Measurements from ENCODE around the gene SYPL1. TPM values are rescaled to one million over a fixed set of nuclear protein-coding genes. Genes with fewer than 3 reads are reported as not detected.
A peak's percentile ranks its signal among the peaks of the same experiment; 100 is the strongest.
"Not testable (repeated sequence)": the region's sequence is repeated elsewhere in the genome, so short reads cannot be mapped to it uniquely, and the experiment has no call there.

The SYPL1 gene
- total and polyA plus RNA-seq, 5 donors from 2014 or later = 37.8 to 80.7 (median 62.3) TPM

- H3K9me3 ChIP-seq (ENCODE audit: control insufficient read depth in 2 of 2, low read length in 2 of 2) = no peaks in the 10 kb centered on the region
- Mint-ChIP-seq H3K4me1 (no peaks in the 10 kb centered on the region), H3K27me3 (peaks cover 18% of the 10 kb centered on the region), H3K4me3 (no peak overlapping the region), H3K36me3 (no peaks in the 10 kb centered on the region), H3K9me3 (peaks cover 0 to 2% (median 0%) of the 10 kb centered on the region in 7 donors), H3K27ac (peak overlapping the region in 1 of 3 donors; percentile 22)
- ATAC-seq (ENCODE audit: low read depth in 2 of 2) = no peak
- no peak overlapping the region for H3K4me3 ChIP-seq (ENCODE audit: low read depth, low read length)
- no peak for DNase-seq
- H3K4me1 ChIP-seq (ENCODE audit: control insufficient read depth, insufficient read depth, low read length, poor library complexity, severe bottlenecking) = no peaks in the 10 kb centered on the region
- no peak overlapping the region for H3K27ac ChIP-seq (ENCODE audit: insufficient read depth, low read length, poor library complexity, severe bottlenecking)
- peaks cover 2% of the 10 kb centered on the region for H3K27me3 ChIP-seq (ENCODE audit: control insufficient read depth, insufficient read depth, low read length)
- no peaks in the 10 kb centered on the region for H3K36me3 ChIP-seq (ENCODE audit: control insufficient read depth, insufficient read depth, low read length)
These were observed 28.5 kb upstream of the SYPL1 start for GRCh38 chr7:106140406-106141173.

GRCh38 chr7:106139265-106140251 is 27.4 kb upstream of the SYPL1 start:
- H3K36me3 ChIP-seq (ENCODE audit: control insufficient read depth, insufficient read depth, low read length) = no peaks in the 10 kb centered on the region
- no peaks in the 10 kb centered on the region for H3K4me1 ChIP-seq (ENCODE audit: control insufficient read depth, insufficient read depth, low read length, poor library complexity, severe bottlenecking)
- no peak overlapping the region for H3K4me3 Mint-ChIP-seq
- peaks cover 0 to 2% (median 0%) of the 10 kb centered on the region in 7 donors for H3K9me3 Mint-ChIP-seq
- H3K36me3 Mint-ChIP-seq = no peaks in the 10 kb centered on the region
- H3K27me3 Mint-ChIP-seq = peaks cover 18% of the 10 kb centered on the region
- peaks cover 2% of the 10 kb centered on the region for H3K27me3 ChIP-seq (ENCODE audit: control insufficient read depth, insufficient read depth, low read length)
- H3K4me1 Mint-ChIP-seq = no peaks in the 10 kb centered on the region
- DNase-seq (no peak), ATAC-seq (ENCODE audit: low read depth in 2 of 2) (no peak)
- no peak overlapping the region for H3K27ac ChIP-seq (ENCODE audit: insufficient read depth, low read length, poor library complexity, severe bottlenecking)
- H3K4me3 ChIP-seq (ENCODE audit: low read depth, low read length) = no peak overlapping the region
- no peak overlapping the region for H3K27ac Mint-ChIP-seq
- H3K9me3 ChIP-seq (ENCODE audit: control insufficient read depth in 2 of 2, low read length in 2 of 2) = no peaks in the 10 kb centered on the region

- DNase-seq (no peak), ATAC-seq (ENCODE audit: low read depth in 2 of 2) (no peak)
- Histone ChIP-seq H3K27me3 (ENCODE audit: control insufficient read depth, insufficient read depth, low read length) (peaks cover 2% of the 10 kb centered on the region), H3K27ac (ENCODE audit: insufficient read depth, low read length, poor library complexity, severe bottlenecking) (no peak overlapping the region), H3K4me1 (ENCODE audit: control insufficient read depth, insufficient read depth, low read length, poor library complexity, severe bottlenecking) (no peaks in the 10 kb centered on the region), H3K36me3 (ENCODE audit: control insufficient read depth, insufficient read depth, low read length) (no peaks in the 10 kb centered on the region), H3K9me3 (ENCODE audit: control insufficient read depth in 2 of 2, low read length in 2 of 2) (no peaks in the 10 kb centered on the region), H3K4me3 (ENCODE audit: low read depth, low read length) (no peak overlapping the region)
- H3K4me1 Mint-ChIP-seq = no peaks in the 10 kb centered on the region
- H3K27ac Mint-ChIP-seq = no peak overlapping the region
- H3K4me3 Mint-ChIP-seq = no peak overlapping the region
- H3K9me3 Mint-ChIP-seq = peaks cover 0 to 2% (median 0%) of the 10 kb centered on the region in 7 donors
- no peaks in the 10 kb centered on the region for H3K36me3 Mint-ChIP-seq
- peaks cover 18% of the 10 kb centered on the region for H3K27me3 Mint-ChIP-seq
These were observed 26.7 kb upstream of the SYPL1 start for GRCh38 chr7:106138776-106139175.

- ATAC-seq (ENCODE audit: low read depth in 2 of 2); DNase-seq; H3K9me3 ChIP-seq (ENCODE audit: control insufficient read depth in 2 of 2, low read length in 2 of 2); H3K4me1 ChIP-seq (ENCODE audit: control insufficient read depth, insufficient read depth, low read length, poor library complexity, severe bottlenecking); H3K36me3 Mint-ChIP-seq; H3K4me3 ChIP-seq (ENCODE audit: low read depth, low read length); H3K4me1 Mint-ChIP-seq; H3K4me3 Mint-ChIP-seq; H3K36me3 ChIP-seq (ENCODE audit: control insufficient read depth, insufficient read depth, low read length); H3K27me3 ChIP-seq (ENCODE audit: control insufficient read depth, insufficient read depth, low read length); H3K9me3 Mint-ChIP-seq; H3K27ac ChIP-seq (ENCODE audit: insufficient read depth, low read length, poor library complexity, severe bottlenecking): not testable (repeated sequence)
- H3K27ac Mint-ChIP-seq = peak overlapping the region in 1 of 3 donors; percentile 69
- H3K27me3 Mint-ChIP-seq = peaks cover 18% of the 10 kb centered on the region
These were observed 26.1 kb upstream of the SYPL1 start for GRCh38 chr7:106138181-106138580.

- no peaks in the 10 kb centered on the region for H3K36me3 ChIP-seq (ENCODE audit: control insufficient read depth, insufficient read depth, low read length)
- Mint-ChIP-seq H3K27me3 (peaks cover 10% of the 10 kb centered on the region), H3K4me3 (no peak overlapping the region), H3K36me3 (no peaks in the 10 kb centered on the region), H3K4me1 (no peaks in the 10 kb centered on the region), H3K27ac (no peak overlapping the region), H3K9me3 (peaks cover 0 to 2% (median 0%) of the 10 kb centered on the region in 7 donors)
- H3K9me3 ChIP-seq (ENCODE audit: control insufficient read depth in 2 of 2, low read length in 2 of 2) = no peaks in the 10 kb centered on the region
- H3K4me3 ChIP-seq (ENCODE audit: low read depth, low read length) = no peak overlapping the region
- DNase-seq (no peak), ATAC-seq (ENCODE audit: low read depth in 2 of 2) (no peak)
- no peak overlapping the region for H3K27ac ChIP-seq (ENCODE audit: insufficient read depth, low read length, poor library complexity, severe bottlenecking)
- H3K4me1 ChIP-seq (ENCODE audit: control insufficient read depth, insufficient read depth, low read length, poor library complexity, severe bottlenecking) = no peaks in the 10 kb centered on the region
- peaks cover 9% of the 10 kb centered on the region for H3K27me3 ChIP-seq (ENCODE audit: control insufficient read depth, insufficient read depth, low read length)
These were observed 22.1 kb upstream of the SYPL1 start for GRCh38 chr7:106134241-106134640.

GRCh38 chr7:106129291-106129690 is 17.2 kb upstream of the SYPL1 start:
- Histone ChIP-seq H3K27ac (ENCODE audit: insufficient read depth, low read length, poor library complexity, severe bottlenecking) (no peak overlapping the region), H3K4me1 (ENCODE audit: control insufficient read depth, insufficient read depth, low read length, poor library complexity, severe bottlenecking) (peaks cover 7% of the 10 kb centered on the region), H3K9me3 (ENCODE audit: control insufficient read depth in 2 of 2, low read length in 2 of 2) (no peaks in the 10 kb centered on the region), H3K36me3 (ENCODE audit: control insufficient read depth, insufficient read depth, low read length) (no peaks in the 10 kb centered on the region), H3K4me3 (ENCODE audit: low read depth, low read length) (no peak overlapping the region), H3K27me3 (ENCODE audit: control insufficient read depth, insufficient read depth, low read length) (peaks cover 9% of the 10 kb centered on the region)
- no peaks in the 10 kb centered on the region for H3K9me3 Mint-ChIP-seq
- no peak overlapping the region for H3K27ac Mint-ChIP-seq
- no peak for ATAC-seq (ENCODE audit: low read depth in 2 of 2)
- peaks cover 0 to 15% (median 7%) of the 10 kb centered on the region in 4 donors for H3K4me1 Mint-ChIP-seq
- peaks cover 14% of the 10 kb centered on the region for H3K27me3 Mint-ChIP-seq
- H3K4me3 Mint-ChIP-seq = no peak overlapping the region
- no peak for DNase-seq
- H3K36me3 Mint-ChIP-seq = no peaks in the 10 kb centered on the region

GRCh38 chr7:106128836-106129235 is 16.7 kb upstream of the SYPL1 start:
- no peaks in the 10 kb centered on the region for H3K9me3 ChIP-seq (ENCODE audit: control insufficient read depth in 2 of 2, low read length in 2 of 2)
- Mint-ChIP-seq H3K36me3 (no peaks in the 10 kb centered on the region), H3K4me3 (no peak overlapping the region), H3K4me1 (peaks cover 0 to 15% (median 7%) of the 10 kb centered on the region in 4 donors), H3K27ac (no peak overlapping the region), H3K27me3 (peaks cover 14% of the 10 kb centered on the region), H3K9me3 (no peaks in the 10 kb centered on the region)
- ATAC-seq (ENCODE audit: low read depth in 2 of 2) (no peak), DNase-seq (no peak)
- peaks cover 7% of the 10 kb centered on the region for H3K4me1 ChIP-seq (ENCODE audit: control insufficient read depth, insufficient read depth, low read length, poor library complexity, severe bottlenecking)
- no peak overlapping the region for H3K4me3 ChIP-seq (ENCODE audit: low read depth, low read length)
- no peaks in the 10 kb centered on the region for H3K36me3 ChIP-seq (ENCODE audit: control insufficient read depth, insufficient read depth, low read length)
- no peak overlapping the region for H3K27ac ChIP-seq (ENCODE audit: insufficient read depth, low read length, poor library complexity, severe bottlenecking)
- peaks cover 9% of the 10 kb centered on the region for H3K27me3 ChIP-seq (ENCODE audit: control insufficient read depth, insufficient read depth, low read length)
